DMS53 (cell line): Measurements from ENCODE around the gene TMEM185B.
A peak's percentile ranks its signal among the peaks of the same experiment; 100 is the strongest.

Experiments used
- DNase-seq: peaks from one replicate; lab custom pipeline; 2025; lab: John Stamatoyannopoulos, UW

The TMEM185B gene

DNA sequence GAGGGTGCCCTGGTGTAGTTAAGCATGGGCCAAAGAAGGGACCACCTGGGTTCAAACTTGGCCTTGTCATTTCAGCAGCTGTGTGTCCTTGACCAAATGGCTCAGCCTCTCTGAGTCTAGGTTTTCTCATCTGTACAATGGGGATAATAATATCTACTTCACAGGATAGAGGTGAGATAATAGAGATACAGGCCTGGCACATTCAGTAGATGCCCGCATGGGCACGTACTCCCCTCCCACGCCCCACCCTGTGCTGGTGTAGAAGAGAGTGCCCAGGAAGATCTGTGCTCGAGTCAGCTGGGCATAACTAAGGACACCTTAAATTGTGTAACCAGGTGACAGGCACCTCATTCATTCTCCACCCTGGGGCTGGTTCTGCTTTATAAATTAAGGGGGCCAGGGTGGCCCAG, 8.4 kb upstream of the TMEM185B start:
- DNase-seq = no peak

GRCh38 chr2:120230515-120231471, 7.6 kb upstream of the TMEM185B start:
- no peak for DNase-seq

DNA sequence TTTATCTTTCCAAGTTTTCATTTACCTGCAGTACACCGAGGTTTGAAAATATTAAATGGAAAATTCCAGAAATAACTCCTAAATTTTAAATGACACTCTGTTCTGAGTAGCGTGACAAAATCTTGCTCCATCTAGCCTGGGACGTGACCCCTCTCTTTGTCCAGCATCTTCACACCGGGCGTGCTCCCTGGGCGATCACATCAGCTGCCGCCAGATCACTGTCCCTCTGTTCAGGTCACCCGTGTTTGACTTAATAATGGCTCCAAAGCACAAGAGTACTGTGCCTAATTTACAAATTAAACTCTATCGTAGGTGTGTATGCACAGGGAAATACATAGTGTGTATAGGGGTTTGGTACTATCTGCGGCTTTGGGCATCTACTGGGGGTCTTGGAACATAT, 6.1 kb upstream of the TMEM185B start:
- DNase-seq = no peak

DNA sequence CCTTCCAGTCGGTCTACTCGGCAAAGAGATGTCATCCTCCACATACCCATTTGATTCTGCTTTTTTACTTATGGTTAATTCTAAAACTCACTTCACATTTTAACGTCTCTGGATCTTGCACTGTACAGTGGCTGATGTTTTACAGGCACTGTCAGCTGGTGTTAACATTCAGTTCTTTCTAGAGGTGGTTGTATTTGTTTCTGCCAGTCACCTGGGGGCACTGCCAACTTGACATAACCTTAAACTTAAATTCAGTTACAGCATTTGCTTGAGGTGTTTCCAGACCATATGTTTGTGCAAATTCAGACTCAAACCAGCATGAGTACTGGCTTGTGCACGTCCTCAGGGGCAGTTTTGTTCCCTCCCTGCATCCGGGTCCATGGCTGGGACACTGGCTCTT, 5.3 kb upstream of the TMEM185B start:
- DNase-seq = no peak

DNA sequence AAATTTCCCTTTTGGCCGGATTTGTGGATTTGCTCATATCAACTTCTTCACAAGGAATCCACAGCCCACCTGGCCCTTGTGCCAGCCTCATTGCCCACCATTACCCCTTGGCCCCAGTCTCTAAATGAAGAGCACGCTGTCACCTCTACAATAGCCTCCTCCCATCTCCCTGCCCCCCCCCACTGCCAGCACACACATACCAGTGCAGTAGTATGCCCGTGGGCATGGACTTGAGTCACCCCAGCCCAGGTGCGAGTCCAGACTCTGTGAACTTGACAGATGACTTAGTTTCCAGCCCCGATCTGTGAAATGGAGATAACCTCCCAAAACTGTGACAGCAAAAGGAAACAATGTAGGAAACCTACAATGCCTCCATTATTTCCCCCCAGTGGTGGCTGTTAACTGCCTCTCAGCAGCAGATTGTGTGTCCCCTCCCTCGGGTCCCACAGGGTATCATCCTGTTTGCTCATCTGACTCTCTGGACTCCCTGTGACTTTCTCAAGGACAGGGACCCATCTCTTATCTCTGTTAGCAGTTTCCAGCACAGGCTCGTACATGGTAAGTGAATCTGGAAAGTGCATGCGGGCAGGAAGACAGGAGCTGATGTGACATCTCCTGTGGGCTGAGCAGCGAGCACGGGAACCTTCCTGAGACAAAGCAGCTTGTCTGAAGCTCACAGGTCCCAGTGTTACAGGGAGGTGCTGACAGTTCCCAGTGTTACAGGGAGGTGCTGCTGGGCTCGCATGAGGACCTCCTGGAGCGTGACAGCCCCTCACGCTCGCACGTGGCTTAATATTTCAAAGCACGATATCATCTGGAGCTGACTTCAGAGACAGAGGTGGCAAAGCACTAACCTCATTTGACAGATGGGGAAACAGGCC, 4.2 kb upstream of the TMEM185B start:
- no peak for DNase-seq

GRCh38 chr2:120226316-120226715, 3.1 kb upstream of the TMEM185B start:
- no peak for DNase-seq

GRCh38 chr2:120225549-120226065, 2.4 kb upstream of the TMEM185B start:
- DNase-seq = no peak

DNA sequence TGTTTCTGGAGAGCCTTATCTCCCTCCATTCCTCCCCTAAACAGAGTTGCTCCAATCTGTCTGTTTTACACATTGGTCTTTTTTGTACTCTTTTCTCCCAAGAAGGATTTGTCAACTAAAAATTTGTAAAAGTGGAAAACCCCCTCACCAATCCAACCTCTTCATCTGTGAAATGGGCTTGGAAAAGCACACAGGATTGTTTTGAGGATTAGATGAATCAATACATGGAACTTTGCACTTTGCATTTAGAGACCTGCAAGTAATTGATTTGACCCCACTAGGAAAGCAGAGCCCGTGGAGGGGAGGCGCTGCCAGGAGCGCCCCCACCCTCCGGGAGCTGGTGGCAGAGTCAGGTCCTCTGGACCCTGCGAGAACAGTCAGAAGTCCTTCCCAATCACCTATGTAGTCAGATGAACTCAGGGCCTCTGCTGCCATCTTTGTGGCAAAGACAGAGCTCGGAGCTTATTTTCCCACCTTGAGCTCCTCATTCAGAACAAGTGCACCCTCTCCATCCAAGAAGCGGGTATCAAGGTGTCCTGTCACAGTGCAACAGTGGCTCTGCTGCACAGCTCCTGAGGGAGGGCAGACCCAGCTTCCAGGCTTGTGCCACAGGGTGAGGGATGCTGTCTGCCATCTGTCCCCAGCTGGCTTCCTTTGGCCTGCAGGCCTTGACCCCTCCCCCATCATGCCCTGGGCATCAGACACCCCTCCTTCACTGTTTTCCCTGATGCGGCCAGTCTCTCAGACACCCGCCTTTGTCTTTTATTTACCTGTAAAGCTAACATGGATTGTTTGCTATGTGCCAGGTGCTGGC, 1.7 kb upstream of the TMEM185B start:
- DNase-seq = peak; percentile 96

GRCh38 chr2:120224256-120224655, 1.1 kb upstream of the TMEM185B start:
- DNase-seq = peak; percentile 76

DNA sequence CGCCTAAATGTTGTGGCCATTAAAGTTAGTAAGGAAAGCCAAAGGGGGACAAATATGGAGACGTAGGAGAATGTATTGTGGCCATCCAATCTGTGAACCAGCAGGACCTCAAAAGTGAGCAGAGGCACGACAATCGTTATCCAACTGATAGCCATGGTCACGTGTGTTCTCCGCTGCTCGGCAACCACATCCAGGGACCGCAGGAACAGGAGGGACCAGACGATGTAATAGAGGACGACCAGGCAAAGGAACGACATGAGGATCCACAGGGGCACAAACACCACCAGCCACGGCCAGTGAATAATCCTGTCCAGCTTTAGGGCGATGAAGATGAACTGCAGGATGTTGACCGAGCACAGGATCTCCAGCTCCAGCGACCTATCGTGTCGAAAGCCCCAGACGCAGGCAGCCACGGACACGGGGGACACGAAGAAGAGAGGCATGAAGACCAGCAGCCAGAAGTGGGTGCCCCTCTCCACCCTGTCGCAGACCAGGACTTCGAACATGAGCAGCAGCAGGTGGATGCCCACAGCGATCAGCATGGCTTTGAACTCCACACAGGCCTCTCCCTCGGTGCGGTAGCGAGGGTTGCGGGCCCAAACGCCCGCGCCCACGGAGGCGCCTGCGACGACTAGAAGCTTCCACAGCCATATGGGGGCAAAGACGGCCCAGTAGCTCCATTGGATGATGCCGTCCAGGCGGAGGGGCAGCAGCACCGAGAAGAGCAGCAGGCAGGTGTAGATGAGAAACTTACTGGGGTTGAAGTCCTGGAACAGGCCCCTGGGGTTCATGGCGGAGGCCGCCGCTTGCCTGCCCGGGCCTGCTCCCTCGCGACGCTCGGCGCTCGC, 790 bp downstream of the TMEM185B start:
- DNase-seq = peak; percentile 63

- DNase-seq = no peak
Observed at GRCh38 chr2:120221616-120222015, 1.6 kb downstream of the TMEM185B start.

GRCh38 chr2:120220756-120221155, 2.4 kb downstream of the TMEM185B start:
- no peak for DNase-seq

DNA sequence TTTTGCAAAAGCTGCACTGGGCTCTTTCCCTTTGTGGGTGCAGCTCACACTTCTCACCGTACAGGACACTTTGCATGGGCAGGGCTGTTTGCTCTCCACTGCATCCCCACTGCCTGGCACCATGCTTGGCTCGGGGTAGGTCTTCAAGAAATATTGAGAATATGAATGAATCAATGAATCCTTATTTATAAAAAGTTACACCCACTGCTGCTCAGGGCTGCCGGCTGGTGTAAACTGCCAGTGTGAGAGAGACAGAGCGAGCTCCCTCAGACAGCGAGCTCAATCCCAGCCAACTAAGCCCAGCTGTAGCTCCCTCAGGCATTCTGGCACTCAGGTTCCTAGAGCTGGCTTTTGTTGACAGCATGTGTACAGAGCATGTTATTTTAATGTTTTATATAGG, 3.4 kb downstream of the TMEM185B start:
- DNase-seq = no peak

GRCh38 chr2:120219291-120219690, 3.9 kb downstream of the TMEM185B start:
- no peak for DNase-seq

DNA sequence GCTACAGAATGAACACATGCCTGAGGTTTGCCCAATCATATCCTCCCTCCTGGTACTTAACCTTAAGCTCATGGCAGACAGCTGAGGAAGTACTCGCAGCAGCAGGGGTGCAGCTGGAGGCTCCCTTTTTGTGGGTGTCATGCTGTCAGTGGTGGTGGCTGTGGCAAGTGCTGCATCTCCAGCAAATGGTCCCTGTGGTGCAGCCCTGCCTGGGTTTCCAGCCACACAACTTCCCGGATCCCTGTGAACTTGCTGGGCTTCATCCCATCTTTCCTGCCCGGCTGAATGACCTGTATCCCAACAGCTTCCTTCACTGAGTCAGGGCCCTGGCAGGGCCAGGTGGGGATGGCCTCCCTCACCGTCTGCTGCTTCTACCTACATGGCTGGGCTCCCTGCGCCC, 5.0 kb downstream of the TMEM185B start:
- no peak for DNase-seq

DNA sequence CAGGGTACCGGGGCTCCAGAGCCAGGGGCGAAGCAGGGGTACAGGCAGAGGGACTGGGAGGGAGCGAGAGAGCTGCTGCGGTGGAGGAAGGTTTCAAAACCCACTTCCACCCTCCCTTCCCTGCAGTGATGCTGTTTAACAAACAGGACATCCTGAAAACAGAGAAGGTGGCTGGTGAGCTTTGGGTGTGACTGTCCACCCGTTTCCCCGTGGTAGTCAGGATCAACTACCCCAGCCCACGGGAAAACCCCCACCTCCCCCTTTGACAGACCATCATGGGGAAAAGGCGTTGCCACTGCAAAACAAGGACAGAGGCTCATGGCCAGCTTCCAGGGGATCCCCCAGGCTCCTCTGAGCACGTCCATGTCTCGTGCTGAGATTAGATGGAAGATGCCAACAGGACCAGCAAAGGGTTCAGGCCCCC, 12.9 kb downstream of the TMEM185B start:
- no peak for DNase-seq

DNA sequence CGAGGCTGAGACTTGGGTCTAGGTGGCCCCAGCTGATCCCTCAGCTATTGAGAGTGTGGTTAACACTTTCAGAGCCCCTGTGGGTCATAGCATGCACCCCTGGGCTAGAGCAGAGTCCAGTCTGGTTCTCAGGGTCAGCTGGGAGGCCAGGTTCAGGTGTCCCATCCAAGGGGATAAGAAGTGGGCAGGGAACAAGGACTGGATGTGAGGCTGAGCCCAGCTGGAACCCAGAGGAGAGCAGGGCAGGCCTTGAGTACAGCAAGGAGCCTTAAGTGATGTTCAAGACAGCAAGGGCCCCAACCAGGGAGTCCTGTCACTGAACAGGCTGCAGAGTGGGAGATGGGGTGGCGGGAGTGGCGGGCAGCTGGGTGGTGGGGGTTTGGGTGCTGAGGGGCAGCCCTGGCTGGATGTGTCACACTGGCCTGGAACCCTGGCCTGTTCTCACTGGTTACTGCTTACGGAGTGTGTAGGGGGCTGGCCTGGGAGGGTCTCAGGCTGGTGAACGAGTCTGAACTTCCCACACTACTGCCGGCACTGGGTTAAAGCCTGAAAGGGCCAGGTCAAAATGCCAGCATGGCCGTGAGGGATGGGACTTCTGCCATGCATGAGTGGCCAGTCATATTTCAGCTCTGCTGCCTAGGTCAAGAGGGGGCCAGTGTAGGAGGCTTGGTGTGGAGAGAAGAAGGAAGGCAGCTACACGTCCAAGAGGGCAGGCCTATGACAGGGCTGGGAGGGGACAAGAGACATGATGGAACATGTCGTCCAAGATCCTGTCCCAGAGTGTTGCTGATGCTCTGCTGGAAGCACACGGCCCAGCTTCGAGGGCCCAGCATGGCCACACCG, 13.6 kb downstream of the TMEM185B start:
- no peak for DNase-seq

DNA sequence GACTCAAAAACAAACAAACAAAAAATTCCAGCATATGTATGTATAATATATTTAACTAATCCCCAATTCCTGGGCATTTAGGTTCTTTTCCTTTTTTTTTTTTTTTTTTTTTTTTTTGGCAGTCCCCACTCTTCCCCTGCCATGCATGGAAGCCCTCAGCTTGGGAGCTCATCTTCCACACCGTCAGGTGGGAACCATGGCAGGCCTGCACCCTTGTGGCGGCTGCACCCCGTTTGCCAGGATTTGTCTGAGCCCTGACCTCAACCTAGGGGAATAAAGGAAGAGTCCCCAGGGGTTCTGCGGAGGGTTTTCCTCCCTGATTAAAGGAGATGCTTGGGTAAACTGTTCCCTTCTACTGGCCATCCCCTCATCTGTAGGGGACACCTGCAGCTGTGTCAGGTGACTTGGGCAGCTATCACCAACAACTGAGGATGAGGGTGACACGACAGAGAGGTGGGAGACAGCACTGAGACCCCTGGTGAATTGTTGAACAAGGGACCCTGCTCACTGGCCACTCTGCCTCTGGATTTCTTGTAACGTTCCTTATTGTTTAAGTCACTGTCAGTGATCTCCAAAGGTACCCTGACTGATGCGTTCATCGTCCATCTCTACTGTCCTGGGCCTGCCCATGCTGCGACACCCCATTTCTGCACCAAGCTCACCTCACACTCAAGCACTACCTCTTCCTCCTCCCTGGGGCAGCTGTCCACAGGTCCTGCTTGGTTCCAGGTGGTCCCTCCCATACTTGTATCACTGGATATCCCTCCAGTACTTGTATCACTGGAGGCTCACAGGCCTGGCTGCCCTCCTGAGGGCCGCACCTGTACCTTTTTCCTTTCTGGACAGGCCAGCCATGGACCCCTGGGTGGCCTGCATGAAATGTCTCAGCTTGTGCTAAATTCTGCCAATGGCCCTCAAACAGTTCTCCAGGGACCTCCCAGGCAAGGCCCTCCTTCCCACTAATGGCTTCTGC, 14.5 kb downstream of the TMEM185B start:
- no peak for DNase-seq
